ENCODE results near the gene KCNK16. TPM values are rescaled to one million over a fixed set of nuclear protein-coding genes. Genes with fewer than 3 reads are reported as not detected.

Gene KCNK16
- total and polyA plus RNA-seq, 4 donors: not detected

GRCh38 chr6:39279539-39279938 is 43.0 kb downstream of the KCNK16 start:
- Histone ChIP-seq H3K36me3 (ENCODE audit: control insufficient read depth in 4 of 4, insufficient read depth in 4 of 4, low read length in 4 of 4) (no peaks in the 10 kb centered on the region), H3K27ac (ENCODE audit: low read depth in 1 of 2, low read length in 1 of 2) (no peak overlapping the region), H3K9ac (ENCODE audit: insufficient read depth in 1 of 2, low read length in 2 of 2) (no peak overlapping the region), H3K27me3 (ENCODE audit: control insufficient read depth in 3 of 3, insufficient read depth in 3 of 3, low read length in 2 of 3) (peaks cover 0 to 7% (median 0%) of the 10 kb centered on the region in 3 donors), H3K4me1 (ENCODE audit: control insufficient read depth in 5 of 5, insufficient read depth in 5 of 5, low read length in 5 of 5) (peaks cover 0 to 4% (median 0%) of the 10 kb centered on the region in 5 donors), H3K4me3 (no peak overlapping the region), H3K9me3 (ENCODE audit: control insufficient read depth in 4 of 4, insufficient read depth in 3 of 4, low read length in 3 of 4) (peaks cover 0 to 3% (median 0%) of the 10 kb centered on the region in 4 donors)
- WGBS, 2 donors: 88 to 90% methylated on average over 6 of the region's 6 CpGs
- TF ChIP-seq CTCF (IDR thresholded peaks at IDR 0.05; ENCODE audit: control extremely low read depth, extremely low read depth): no peak
- ATAC-seq (ENCODE audit: insufficient read depth, low FRiP score) (no peak), DNase-seq (no peak)

GRCh38 chr6:39276379-39276995 is 46.0 kb downstream of the KCNK16 start:
- no peak overlapping the region for H3K4me3 ChIP-seq
- no peak for ATAC-seq (ENCODE audit: insufficient read depth, low FRiP score)
- no peaks in the 10 kb centered on the region for H3K9me3 ChIP-seq (ENCODE audit: control insufficient read depth in 4 of 4, insufficient read depth in 3 of 4, low read length in 3 of 4)
- H3K4me1 ChIP-seq (ENCODE audit: control insufficient read depth in 5 of 5, insufficient read depth in 5 of 5, low read length in 5 of 5): peaks cover 0 to 4% (median 0%) of the 10 kb centered on the region in 5 donors
- peaks cover 0 to 4% (median 0%) of the 10 kb centered on the region in 3 donors for H3K27me3 ChIP-seq (ENCODE audit: control insufficient read depth in 3 of 3, insufficient read depth in 3 of 3, low read length in 2 of 3)
- no peaks in the 10 kb centered on the region for H3K36me3 ChIP-seq (ENCODE audit: control insufficient read depth in 4 of 4, insufficient read depth in 4 of 4, low read length in 4 of 4)
- H3K27ac ChIP-seq (ENCODE audit: low read depth in 1 of 2, low read length in 1 of 2): no peak overlapping the region
- 87 to 92% methylated on average over 3 of the region's 3 CpGs for WGBS, 2 donors
- TF ChIP-seq CTCF (IDR thresholded peaks at IDR 0.05; ENCODE audit: control extremely low read depth, extremely low read depth): no peak
- no peak for DNase-seq
- H3K9ac ChIP-seq (ENCODE audit: insufficient read depth in 1 of 2, low read length in 2 of 2): no peak overlapping the region

- TF ChIP-seq CTCF (IDR thresholded peaks at IDR 0.05; ENCODE audit: control extremely low read depth, extremely low read depth): no peak
- Histone ChIP-seq H3K27ac (ENCODE audit: low read depth in 1 of 2, low read length in 1 of 2) (no peak overlapping the region), H3K9me3 (ENCODE audit: control insufficient read depth in 4 of 4, insufficient read depth in 3 of 4, low read length in 3 of 4) (no peaks in the 10 kb centered on the region), H3K4me3 (no peak overlapping the region), H3K4me1 (ENCODE audit: control insufficient read depth in 5 of 5, insufficient read depth in 5 of 5, low read length in 5 of 5) (peaks cover 0 to 2% (median 0%) of the 10 kb centered on the region in 5 donors), H3K36me3 (ENCODE audit: control insufficient read depth in 4 of 4, insufficient read depth in 4 of 4, low read length in 4 of 4) (no peaks in the 10 kb centered on the region), H3K9ac (ENCODE audit: insufficient read depth in 1 of 2, low read length in 2 of 2) (no peak overlapping the region), H3K27me3 (ENCODE audit: control insufficient read depth in 3 of 3, insufficient read depth in 3 of 3, low read length in 2 of 3) (no peaks in the 10 kb centered on the region)
- DNase-seq (no peak), ATAC-seq (ENCODE audit: insufficient read depth, low FRiP score) (no peak)
- 87% methylated on average over 3 of the region's 3 CpGs for WGBS, 2 donors
Measured at GRCh38 chr6:39274903-39275302, 47.6 kb downstream of the KCNK16 start.

GRCh38 chr6:39274471-39274870 is 48.0 kb downstream of the KCNK16 start:
- no peak overlapping the region for H3K4me3 ChIP-seq

More at GRCh38 chr6:39274471-39274870, 48.0 kb downstream of the KCNK16 start:
- H3K9me3 ChIP-seq (ENCODE audit: control insufficient read depth in 4 of 4, insufficient read depth in 3 of 4, low read length in 3 of 4): no peaks in the 10 kb centered on the region
- 63 to 82% methylated on average over 4 of the region's 4 CpGs for WGBS, 2 donors
- DNase-seq (no peak), ATAC-seq (ENCODE audit: insufficient read depth, low FRiP score) (no peak)
- no peak for TF ChIP-seq CTCF (IDR thresholded peaks at IDR 0.05; ENCODE audit: control extremely low read depth, extremely low read depth)
- peaks cover 0 to under 1% (median 0%) of the 10 kb centered on the region in 5 donors for H3K4me1 ChIP-seq (ENCODE audit: control insufficient read depth in 5 of 5, insufficient read depth in 5 of 5, low read length in 5 of 5)
- no peak overlapping the region for H3K27ac ChIP-seq (ENCODE audit: low read depth in 1 of 2, low read length in 1 of 2)
- no peaks in the 10 kb centered on the region for H3K36me3 ChIP-seq (ENCODE audit: control insufficient read depth in 4 of 4, insufficient read depth in 4 of 4, low read length in 4 of 4)
- no peaks in the 10 kb centered on the region for H3K27me3 ChIP-seq (ENCODE audit: control insufficient read depth in 3 of 3, insufficient read depth in 3 of 3, low read length in 2 of 3)
- H3K9ac ChIP-seq (ENCODE audit: insufficient read depth in 1 of 2, low read length in 2 of 2): no peak overlapping the region

All from lung (tissue), 12 donors.